HL-60 (cell line): ENCODE measurements around the gene FBLIM1.

Experiments
- DNase-seq, 2 experiments: peaks; one replicate each; pipeline ENCODE4 v3.0.0-alpha.2; 2010 to 2020; ENCODE audit warnings: low read depth in 1 of 2, low spot score in 1 of 2
- H3K27ac ChIP-seq: fragments of 250-450 bp; sonication (Bioruptor Pico); replicated peaks from 2 replicates; pipeline ENCODE4 v1.5.1; 2020; ENCODE audit warnings: mild to moderate bottlenecking, moderate library complexity
- H3K27me3 ChIP-seq: fragments of 250-450 bp; sonication (Bioruptor Pico); 2 replicates; pipeline ENCODE4 v1.5.1; 2021; ENCODE audit warnings: mild to moderate bottlenecking, moderate library complexity; ENCODE audit not compliant: insufficient read depth, poor library complexity, severe bottlenecking
- H3K4me3 ChIP-seq: replicated peaks from 2 replicates; pipeline ENCODE4 v1.5.1; 2011; ENCODE audit warnings: mild to moderate bottlenecking, control low read depth, low read length; ENCODE audit not compliant: insufficient read depth
- CTCF ChIP-seq: IDR thresholded peaks from one replicate; pipeline ENCODE4 v1.5.1; 2011; ENCODE audit warnings: low read length, control low read depth, inconsistent platforms; ENCODE audit not compliant: insufficient read depth
- GABPA ChIP-seq: IDR thresholded peaks from 2 replicates; pipeline ENCODE4 v1.6.1; 2012; ENCODE audit warnings: low read depth
- POLR2AphosphoS5 ChIP-seq: IDR thresholded peaks from 2 replicates; pipeline ENCODE4 v1.6.1; 2012; ENCODE audit warnings: low read depth
- REST ChIP-seq: IDR thresholded peaks from 2 replicates; pipeline ENCODE4 v1.6.1; 2012; ENCODE audit warnings: low read depth; ENCODE audit not compliant: insufficient replicate concordance
- SPI1 ChIP-seq: IDR thresholded peaks from 2 replicates; pipeline ENCODE4 v1.6.1; 2012; ENCODE audit warnings: low read depth, mild to moderate bottlenecking, borderline replicate concordance

The FBLIM1 gene

GRCh38 chr1:15762546-15762945, 4.0 kb downstream of the FBLIM1 start:
- H3K27ac ChIP-seq = no peak overlapping the region
- H3K4me3 ChIP-seq = no peak overlapping the region
- peaks cover 38% of the 10 kb centered on the region for H3K27me3 ChIP-seq
- DNase-seq = no peak
- TF ChIP-seq POLR2AphosphoS5 = no peak
- no peak for TF ChIP-seq SPI1
- no peak for TF ChIP-seq GABPA

- H3K27me3 ChIP-seq = peaks cover 26% of the 10 kb centered on the region
- TF ChIP-seq GABPA (no peak), CTCF (no peak), SPI1 (no peak), REST (no peak), POLR2AphosphoS5 (no peak)
- DNase-seq = no peak
- H3K27ac ChIP-seq = no peak overlapping the region
- H3K4me3 ChIP-seq = no peak overlapping the region
These were observed 5.7 kb downstream of the FBLIM1 start for GRCh38 chr1:15764269-15764764.

- no peak for TF ChIP-seq REST
- no peak for TF ChIP-seq SPI1
- peaks cover 20% of the 10 kb centered on the region for H3K27me3 ChIP-seq
- H3K4me3 ChIP-seq = no peak overlapping the region
- H3K27ac ChIP-seq = no peak overlapping the region
- DNase-seq = no peak
These were observed 6.3 kb downstream of the FBLIM1 start for GRCh38 chr1:15764890-15765289.

GRCh38 chr1:15765495-15766194, 7.0 kb downstream of the FBLIM1 start:
- H3K4me3 ChIP-seq = no peak overlapping the region
- no peak overlapping the region for H3K27ac ChIP-seq
- no peak for DNase-seq
- H3K27me3 ChIP-seq = peaks cover 14% of the 10 kb centered on the region
- TF ChIP-seq REST = no peak
- no peak for TF ChIP-seq POLR2AphosphoS5
- no peak for TF ChIP-seq SPI1
- no peak for TF ChIP-seq GABPA
- no peak for TF ChIP-seq CTCF
